Measurements from ENCODE around the gene TTC3. TPM values are rescaled to one million over a fixed set of nuclear protein-coding genes. Genes with fewer than 3 reads are reported as not detected.

Gene TTC3
- total RNA-seq, 1 experiment from 2014 or later: 77.6 TPM

- Histone ChIP-seq H3F3A (ENCODE audit: insufficient read depth, low read depth) (no peaks in the 10 kb centered on the region), H3K36me3 (ENCODE audit: low read depth) (no peaks in the 10 kb centered on the region), H2AFZ (no peak overlapping the region), H3K9me2 (ENCODE audit: insufficient read depth) (no peaks in the 10 kb centered on the region), H3K4me1 (replicated peaks; ENCODE audit: insufficient read depth) (no peaks in the 10 kb centered on the region), H3K4me2 (no peak overlapping the region), H3K27ac (no peak overlapping the region), H3K79me2 (ENCODE audit: low read depth) (peaks cover 81% of the 10 kb centered on the region), H3K9me3 (ENCODE audit: insufficient read depth, low read depth) (no peaks in the 10 kb centered on the region), H3K27me3 (ENCODE audit: insufficient read depth, low read depth) (no peaks in the 10 kb centered on the region), H3K4me3 (no peak overlapping the region), H4K20me1 (ENCODE audit: insufficient read depth) (no peaks in the 10 kb centered on the region)
- no TSS peak for BruUV-seq (replicated peaks)
- no peak for DNase-seq
- TF ChIP-seq EZH2 (IDR thresholded peaks at IDR 0.05; ENCODE audit: low read depth) (no peak), CTCF (conservative IDR thresholded peaks at IDR 0.05) (no peak)
- intact Hi-C loops (cut with micrococcal nuclease; ENCODE audit: unreplicated experiment): no loop called here
- ChIA-PET POLR2A (ENCODE audit: unreplicated experiment) (no interaction called here), CTCF (interaction anchor here (0.6 kb wide), 1 partner anchor 184 kb away, joined by 4 read pairs; no protein-coding TSS in a partner anchor)
These were observed 9.3 kb downstream of the TTC3 start for GRCh38 chr21:37082375-37082774.

GRCh38 chr21:37082856-37083528, 9.9 kb downstream of the TTC3 start:
- peaks cover 77% of the 10 kb centered on the region for H3K79me2 ChIP-seq (ENCODE audit: low read depth)
- H3K27me3 ChIP-seq (ENCODE audit: insufficient read depth, low read depth): no peaks in the 10 kb centered on the region
- H2AFZ ChIP-seq: no peak overlapping the region
- H3K36me3 ChIP-seq (ENCODE audit: low read depth): no peaks in the 10 kb centered on the region
- POLR2A ChIA-PET (ENCODE audit: unreplicated experiment): no interaction called here
- DNase-seq: no peak
- no peaks in the 10 kb centered on the region for H3K9me2 ChIP-seq (ENCODE audit: insufficient read depth)
- no peaks in the 10 kb centered on the region for H4K20me1 ChIP-seq (ENCODE audit: insufficient read depth)
- no peak overlapping the region for H3K4me3 ChIP-seq
- TF ChIP-seq CTCF (conservative IDR thresholded peaks at IDR 0.05) (no peak), EZH2 (IDR thresholded peaks at IDR 0.05; ENCODE audit: low read depth) (no peak)
- no peak overlapping the region for H3K27ac ChIP-seq
- intact Hi-C loops (cut with micrococcal nuclease; ENCODE audit: unreplicated experiment): no loop called here
- CTCF ChIA-PET: no interaction called here
- no peak overlapping the region for H3K4me2 ChIP-seq
- no peaks in the 10 kb centered on the region for H3K9me3 ChIP-seq (ENCODE audit: insufficient read depth, low read depth)
- no peaks in the 10 kb centered on the region for H3K4me1 ChIP-seq (replicated peaks; ENCODE audit: insufficient read depth)
- no TSS peak for BruUV-seq (replicated peaks)
- H3F3A ChIP-seq (ENCODE audit: insufficient read depth, low read depth): no peaks in the 10 kb centered on the region

GRCh38 chr21:37085726-37086125, 12.7 kb downstream of the TTC3 start:
- no peak for DNase-seq
- H3K79me2 ChIP-seq (ENCODE audit: low read depth): peaks cover 55% of the 10 kb centered on the region
- H3K9me2 ChIP-seq (ENCODE audit: insufficient read depth): no peaks in the 10 kb centered on the region
- H3K27ac ChIP-seq: no peak overlapping the region
- H2AFZ ChIP-seq: no peak overlapping the region
- H3K4me3 ChIP-seq: no peak overlapping the region
- intact Hi-C loops (cut with micrococcal nuclease; ENCODE audit: unreplicated experiment): no loop called here
- no peaks in the 10 kb centered on the region for H3F3A ChIP-seq (ENCODE audit: insufficient read depth, low read depth)
- CTCF ChIA-PET: no interaction called here
- no peak overlapping the region for H3K4me2 ChIP-seq
- no peaks in the 10 kb centered on the region for H3K27me3 ChIP-seq (ENCODE audit: insufficient read depth, low read depth)
- no TSS peak for BruUV-seq (replicated peaks)
- TF ChIP-seq EZH2 (IDR thresholded peaks at IDR 0.05; ENCODE audit: low read depth) (no peak), CTCF (conservative IDR thresholded peaks at IDR 0.05) (no peak)
- H3K9me3 ChIP-seq (ENCODE audit: insufficient read depth, low read depth): no peaks in the 10 kb centered on the region
- POLR2A ChIA-PET (ENCODE audit: unreplicated experiment): no interaction called here
- no peaks in the 10 kb centered on the region for H3K4me1 ChIP-seq (replicated peaks; ENCODE audit: insufficient read depth)
- no peaks in the 10 kb centered on the region for H4K20me1 ChIP-seq (ENCODE audit: insufficient read depth)
- no peaks in the 10 kb centered on the region for H3K36me3 ChIP-seq (ENCODE audit: low read depth)

All from PC-9 (cell line).